ENCODE results near the gene ZSWIM2.

Gene ZSWIM2

DNA sequence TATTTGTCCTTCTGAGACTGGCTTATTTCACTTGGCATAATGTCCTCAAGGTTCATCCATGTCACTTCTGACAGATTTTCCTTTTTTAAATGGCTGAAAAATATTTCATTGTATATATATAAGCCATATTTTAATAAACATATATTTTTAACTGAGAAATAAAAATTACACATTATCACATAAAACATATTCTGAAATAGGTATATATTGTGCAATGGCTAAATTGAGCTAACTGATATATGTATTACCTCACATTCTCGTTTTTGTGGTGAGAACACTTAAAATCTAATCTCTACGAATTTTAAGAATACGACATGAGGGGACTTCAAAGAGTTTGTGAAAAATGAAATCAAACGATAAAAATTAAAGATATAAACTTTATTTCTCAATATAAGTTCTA is 25.7 kb upstream of the ZSWIM2 start:
- TF ChIP-seq, protein P1, sequence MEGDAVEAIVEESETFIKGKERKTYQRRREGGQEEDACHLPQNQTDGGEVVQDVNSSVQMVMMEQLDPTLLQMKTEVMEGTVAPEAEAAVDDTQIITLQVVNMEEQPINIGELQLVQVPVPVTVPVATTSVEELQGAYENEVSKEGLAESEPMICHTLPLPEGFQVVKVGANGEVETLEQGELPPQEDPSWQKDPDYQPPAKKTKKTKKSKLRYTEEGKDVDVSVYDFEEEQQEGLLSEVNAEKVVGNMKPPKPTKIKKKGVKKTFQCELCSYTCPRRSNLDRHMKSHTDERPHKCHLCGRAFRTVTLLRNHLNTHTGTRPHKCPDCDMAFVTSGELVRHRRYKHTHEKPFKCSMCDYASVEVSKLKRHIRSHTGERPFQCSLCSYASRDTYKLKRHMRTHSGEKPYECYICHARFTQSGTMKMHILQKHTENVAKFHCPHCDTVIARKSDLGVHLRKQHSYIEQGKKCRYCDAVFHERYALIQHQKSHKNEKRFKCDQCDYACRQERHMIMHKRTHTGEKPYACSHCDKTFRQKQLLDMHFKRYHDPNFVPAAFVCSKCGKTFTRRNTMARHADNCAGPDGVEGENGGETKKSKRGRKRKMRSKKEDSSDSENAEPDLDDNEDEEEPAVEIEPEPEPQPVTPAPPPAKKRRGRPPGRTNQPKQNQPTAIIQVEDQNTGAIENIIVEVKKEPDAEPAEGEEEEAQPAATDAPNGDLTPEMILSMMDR (conservative IDR thresholded peaks at IDR 0.05; ENCODE audit: low read length) = no peak
- no peak for DNase-seq (ENCODE audit: low read depth)
- H3K4me3 ChIP-seq (ENCODE audit: low read length) = no peak overlapping the region

DNA sequence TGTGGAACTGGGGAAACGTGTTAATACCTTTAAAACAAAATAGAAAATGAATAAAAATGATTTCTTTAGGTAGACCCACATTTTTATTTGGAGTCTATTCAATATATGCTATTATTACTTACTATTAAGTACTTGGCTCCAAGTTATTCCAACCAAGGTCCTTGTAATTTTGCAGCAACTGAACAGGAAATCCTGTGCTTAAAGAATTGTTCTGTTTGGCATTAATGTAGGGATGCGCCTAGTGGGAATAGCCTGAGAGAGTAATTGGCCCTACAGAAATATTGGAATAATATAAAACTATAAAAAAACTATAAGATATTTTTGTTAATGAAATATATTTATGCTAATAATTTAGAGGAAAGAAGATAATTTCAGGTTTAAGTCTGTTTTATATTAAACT is 22.9 kb upstream of the ZSWIM2 start:
- no peak overlapping the region for H3K4me3 ChIP-seq (ENCODE audit: low read length)
- TF ChIP-seq, protein P1 (conservative IDR thresholded peaks at IDR 0.05; ENCODE audit: low read length) = no peak
- DNase-seq (ENCODE audit: low read depth) = no peak

DNA sequence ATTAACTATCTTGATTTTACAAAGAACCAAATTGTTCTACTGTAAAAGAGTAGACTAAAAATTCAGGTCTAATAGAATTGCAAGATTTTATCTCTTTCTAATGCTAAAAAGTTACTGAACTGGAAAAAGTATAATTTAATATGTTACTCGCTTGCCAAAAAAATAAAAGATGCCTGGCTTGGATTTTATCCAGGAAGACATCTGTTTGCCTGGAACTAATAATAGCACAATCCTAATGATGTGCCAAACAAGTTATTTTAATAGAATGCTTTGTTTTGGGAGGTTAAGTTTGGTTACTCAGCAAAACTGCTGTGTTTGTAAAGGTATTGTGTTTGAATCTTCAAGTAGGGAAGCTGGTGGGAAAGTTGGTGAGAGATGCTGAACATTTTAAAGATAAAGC is 19.4 kb upstream of the ZSWIM2 start:
- no peak overlapping the region for H3K4me3 ChIP-seq (ENCODE audit: low read length)
- DNase-seq (ENCODE audit: low read depth) = peak; percentile 32
- TF ChIP-seq, protein P1 (conservative IDR thresholded peaks at IDR 0.05; ENCODE audit: low read length) = no peak

DNA sequence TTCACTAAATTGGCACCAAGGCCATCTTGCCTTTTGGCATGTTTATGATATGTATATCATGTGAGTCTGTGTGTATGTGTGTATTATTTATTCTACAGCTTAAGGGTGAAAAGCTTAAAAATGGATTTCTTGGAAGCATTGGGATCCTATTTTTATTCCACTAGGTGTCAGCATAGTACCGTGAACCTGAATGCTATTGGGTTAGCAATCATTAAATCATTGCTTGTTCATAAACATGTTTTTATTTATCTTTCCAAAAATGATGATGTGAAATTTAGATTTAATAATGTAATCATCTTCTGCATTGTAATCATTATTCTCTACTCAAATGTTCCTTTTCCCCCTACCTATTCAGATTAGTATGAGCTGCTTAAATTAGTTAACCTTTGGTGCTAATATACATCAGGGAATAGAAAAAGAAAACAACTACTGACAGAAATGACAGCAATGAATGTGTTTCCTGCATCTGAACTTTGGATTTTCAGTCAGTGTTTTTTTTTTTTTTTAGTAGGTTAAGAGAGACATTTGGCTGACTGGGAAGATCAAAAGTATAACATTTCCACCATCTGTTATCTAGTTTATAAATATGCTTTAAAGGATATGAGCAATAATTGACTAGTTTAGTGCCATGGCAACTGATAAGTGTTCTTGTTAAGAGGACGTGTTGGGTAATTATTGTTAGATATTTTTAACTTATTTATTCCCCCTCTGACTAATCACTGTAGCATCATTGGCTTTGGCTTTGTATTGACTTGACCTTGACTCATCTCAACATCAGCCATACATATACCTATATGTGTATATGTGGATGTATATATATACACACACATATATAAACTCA is 14.1 kb upstream of the ZSWIM2 start:
- TF ChIP-seq, protein P1 (conservative IDR thresholded peaks at IDR 0.05; ENCODE audit: low read length) = peak; percentile 77
- DNase-seq (ENCODE audit: low read depth) = peak; percentile 36
- H3K4me3 ChIP-seq (ENCODE audit: low read length) = no peak overlapping the region

DNA sequence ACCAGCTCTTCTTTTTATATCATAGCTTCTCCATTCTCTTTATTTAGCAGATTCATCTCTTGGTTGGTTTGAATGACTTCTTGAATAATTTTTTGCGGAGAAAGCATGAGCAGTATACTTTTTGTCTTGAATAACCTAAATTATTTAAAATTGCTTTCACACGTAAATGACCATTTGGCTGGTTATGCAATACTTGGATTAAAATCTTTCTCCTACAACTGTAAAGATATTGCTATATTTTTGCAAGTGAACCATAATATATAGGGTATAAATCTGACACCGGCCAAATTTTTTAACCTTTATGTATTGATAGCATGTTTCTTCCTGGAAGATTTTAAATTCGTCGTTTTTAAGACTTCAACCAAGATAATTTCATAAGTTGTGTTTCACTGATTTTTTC is 6.2 kb upstream of the ZSWIM2 start:
- no peak for DNase-seq (ENCODE audit: low read depth)
- TF ChIP-seq, protein P1 (conservative IDR thresholded peaks at IDR 0.05; ENCODE audit: low read length) = no peak

DNA sequence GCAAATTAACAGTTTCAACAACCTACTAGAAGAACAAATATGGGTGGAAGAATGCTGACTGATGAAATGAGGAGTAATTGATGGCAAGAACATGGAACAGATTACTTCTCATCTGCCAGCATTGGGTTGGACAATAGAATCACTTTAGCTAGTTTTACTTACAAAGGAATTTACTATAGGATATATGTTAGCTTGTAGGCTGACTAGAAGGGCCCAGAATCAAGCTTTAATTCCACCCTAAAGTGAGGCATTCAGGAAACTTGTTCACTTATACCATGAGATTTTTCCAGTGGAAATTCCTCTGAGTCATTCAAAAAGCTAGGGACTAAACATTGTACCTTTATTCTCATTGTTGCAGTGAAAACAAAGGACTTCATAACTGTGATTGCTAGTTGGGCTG is 5.0 kb upstream of the ZSWIM2 start:
- TF ChIP-seq, protein P1 (conservative IDR thresholded peaks at IDR 0.05; ENCODE audit: low read length) = no peak
- peak; percentile 58 for DNase-seq (ENCODE audit: low read depth)
- no peak overlapping the region for H3K4me3 ChIP-seq (ENCODE audit: low read length)

More for the DNA sequence above, 6.2 kb upstream of the ZSWIM2 start:
- H3K4me3 ChIP-seq (ENCODE audit: low read length) = no peak overlapping the region

DNA sequence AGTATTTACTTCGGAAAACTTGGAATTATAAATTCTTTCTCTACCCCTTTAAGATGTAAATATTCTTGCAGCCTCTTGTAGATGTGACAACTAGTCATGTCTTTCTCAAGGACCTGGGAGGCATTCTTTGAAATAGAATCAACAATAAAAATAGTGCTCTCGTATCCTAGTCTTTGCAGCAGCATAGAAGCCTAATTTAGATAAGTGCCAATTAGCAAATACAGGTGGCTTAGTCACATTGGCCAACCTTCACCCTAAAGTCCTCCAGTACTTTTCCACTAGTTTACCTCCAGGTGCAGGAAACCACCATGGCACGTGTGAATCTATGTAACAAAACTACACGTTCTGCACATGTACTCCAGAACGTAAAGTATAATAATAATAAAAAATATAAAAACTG is 3.5 kb upstream of the ZSWIM2 start:
- TF ChIP-seq, protein P1 (conservative IDR thresholded peaks at IDR 0.05; ENCODE audit: low read length) = no peak
- DNase-seq (ENCODE audit: low read depth) = no peak
- no peak overlapping the region for H3K4me3 ChIP-seq (ENCODE audit: low read length)
